Upper lobe of right lung (tissue), 1 donor: ENCODE measurements around the gene POFUT2. TPM values are rescaled to one million over a fixed set of nuclear protein-coding genes. Genes with fewer than 3 reads are reported as not detected.
"Not testable (repeated sequence)": the region's sequence is repeated elsewhere in the genome, so short reads cannot be mapped to it uniquely, and the experiment has no call there.

Experiments
- ATAC-seq: fragments of 200-7000 bp; cut with Tn5 transposase; one replicate; pipeline ENCODE4 v1.9.1; 2020; ENCODE audit warnings: mild to moderate bottlenecking, moderate library complexity
- DNase-seq: peaks from one replicate; pipeline ENCODE4 v3.0.0-alpha.2; 2020
- H3K27ac ChIP-seq: fragments of 200-600 bp; one replicate; pipeline ENCODE4 v1.8.0; 2022
- H3K27me3 ChIP-seq: fragments of 200-600 bp; one replicate; pipeline ENCODE4 v1.8.0; 2022; ENCODE audit warnings: mild to moderate bottlenecking
- H3K36me3 ChIP-seq: fragments of 200-600 bp; one replicate; pipeline ENCODE4 v1.8.0; 2022
- H3K4me1 ChIP-seq: fragments of 200-600 bp; one replicate; pipeline ENCODE4 v1.8.0; 2022
- H3K4me3 ChIP-seq: fragments of 200-600 bp; one replicate; pipeline ENCODE4 v1.8.0; 2022; ENCODE audit warnings: mild to moderate bottlenecking
- H3K9me3 ChIP-seq: fragments of 200-600 bp; one replicate; pipeline ENCODE4 v1.8.0; 2022
- CTCF ChIP-seq: fragments of 200-600 bp; IDR thresholded peaks from one replicate; pipeline ENCODE4 v1.8.0; 2022; ENCODE audit warnings: antibody characterized with exemption
- intact Hi-C: fragments of 100-400 bp; cut with DNase I; formaldehyde crosslinking; loops from one replicate; pipeline ENCODE4 v1.11.0; 2022
- total RNA-seq: library from RNA; stranded (reverse); fragmentation: NEBNext Ultra II Directional; extraction: Animal tissue kit (Norgen Biotek cat#: 25700); gene quantifications from one replicate; pipeline ENCODE4 v1.2.1, GENCODE V29; 2021
- donor health status: DM: no; HTN: yes; CAD: no; lungs with severe emphysema.

Gene POFUT2
- total RNA-seq, 1 donor from 2014 or later, result 29.0 TPM

- H3K4me3 ChIP-seq, result no peak overlapping the region
- no peaks in the 10 kb centered on the region for H3K36me3 ChIP-seq
- no peaks in the 10 kb centered on the region for H3K9me3 ChIP-seq
- peak; percentile 68 for ATAC-seq
- DNase-seq, result peak; percentile 82
- peak; percentile 67 for TF ChIP-seq CTCF
- intact Hi-C loops, result no loop called here
- peaks cover 41% of the 10 kb centered on the region for H3K4me1 ChIP-seq
- H3K27ac ChIP-seq, result peak overlapping the region; percentile 84
- H3K27me3 ChIP-seq, result no peaks in the 10 kb centered on the region
Observed at GRCh38 chr21:45309069-45309986, 21.6 kb upstream of the POFUT2 start.

- Histone ChIP-seq H3K4me1 (peaks cover 41% of the 10 kb centered on the region), H3K4me3 (no peak overlapping the region), H3K9me3 (no peaks in the 10 kb centered on the region), H3K27ac (peak overlapping the region; percentile 84), H3K36me3 (no peaks in the 10 kb centered on the region), H3K27me3 (no peaks in the 10 kb centered on the region)
- peak; percentile 52 for ATAC-seq
- peak; percentile 75 for DNase-seq
- TF ChIP-seq CTCF, result no peak
- intact Hi-C loops, result no loop called here
Observed at GRCh38 chr21:45308194-45309068, 20.7 kb upstream of the POFUT2 start.

GRCh38 chr21:45307597-45308158 is 20.0 kb upstream of the POFUT2 start:
- H3K27ac ChIP-seq, H3K4me3 ChIP-seq, H3K9me3 ChIP-seq, intact Hi-C loops, H3K36me3 ChIP-seq, H3K27me3 ChIP-seq, DNase-seq, ATAC-seq: not testable (repeated sequence)
- H3K4me1 ChIP-seq, result peaks cover 46% of the 10 kb centered on the region

GRCh38 chr21:45306832-45307571 is 19.3 kb upstream of the POFUT2 start:
- H3K36me3 ChIP-seq, result no peaks in the 10 kb centered on the region
- no peaks in the 10 kb centered on the region for H3K9me3 ChIP-seq
- peak; percentile 61 for ATAC-seq
- peak; percentile 87 for DNase-seq
- H3K4me1 ChIP-seq, result peaks cover 50% of the 10 kb centered on the region
- no peaks in the 10 kb centered on the region for H3K27me3 ChIP-seq
- no peak for TF ChIP-seq CTCF
- no peak overlapping the region for H3K4me3 ChIP-seq
- intact Hi-C loops, result no loop called here
- H3K27ac ChIP-seq, result peak overlapping the region; percentile 70

GRCh38 chr21:45306453-45306831 is 18.7 kb upstream of the POFUT2 start:
- H3K36me3 ChIP-seq, result no peaks in the 10 kb centered on the region
- intact Hi-C loops, result no loop called here
- H3K27ac ChIP-seq, result peak overlapping the region; percentile 70
- no peak for TF ChIP-seq CTCF
- H3K4me1 ChIP-seq, result peaks cover 55% of the 10 kb centered on the region
- no peaks in the 10 kb centered on the region for H3K27me3 ChIP-seq
- H3K9me3 ChIP-seq, result no peaks in the 10 kb centered on the region
- H3K4me3 ChIP-seq, result no peak overlapping the region
- ATAC-seq (no peak), DNase-seq (peak; percentile 58)
